PC-9 (cell line): ENCODE data around the gene CEACAM8.

ENCODE experiments used
- CTCF ChIP-seq: fragments of 200-600 bp; sonication (generic); conservative IDR thresholded peaks from 2 replicates; pipeline ENCODE4 v1.6.1; 2017; ENCODE audit warnings: mixed run types, antibody characterized with exemption, mild to moderate bottlenecking, moderate library complexity
- EZH2 ChIP-seq: fragments of 200-600 bp; sonication (generic); IDR thresholded peaks from 2 replicates; pipeline ENCODE4 v1.8.0; 2017; ENCODE audit warnings: antibody characterized with exemption, low read depth

GRCh38 chr19:42554046-42554575 is 40.6 kb downstream of the CEACAM8 start:
- TF ChIP-seq EZH2 (no peak), CTCF (no peak)
